A549 (cell line): Measurements from ENCODE around the gene ADAM30.

ENCODE experiments used
- CEBPB ChIP-seq, 2 experiments: fragments of >200 bp in 1 of 2; sonication (Bioruptor Twin) in 1 of 2; formaldehyde crosslinking in 1 of 2; IDR thresholded peaks; 2 replicates each; pipeline ENCODE4 v1.6.1; 2012 to 2016
- FOSL2 ChIP-seq, 2 experiments: fragments of 450-650 bp in 1 of 2; fragments of >200 bp in 1 of 2; sonication (Bioruptor Twin) in 1 of 2; formaldehyde crosslinking; IDR thresholded peaks; 2 replicates each; pipeline versions ENCODE4 v1.5.0 to v1.6.1; 2016 to 2020; ENCODE audit warnings: mild to moderate bottlenecking in 1 of 2, moderate library complexity in 1 of 2
- POLR2A ChIP-seq: IDR thresholded peaks from 2 replicates; pipeline ENCODE4 v1.6.1; 2012; ENCODE audit warnings: mild to moderate bottlenecking, low read length
- RAD21 ChIP-seq, 2 experiments: fragments of >200 bp in 1 of 2; sonication (Bioruptor Twin) in 1 of 2; formaldehyde crosslinking in 1 of 2; IDR thresholded peaks in 1 of 2; conservative IDR thresholded peaks in 1 of 2; 2 replicates in 1 of 2; 3 replicates in 1 of 2; pipeline ENCODE4 v1.6.1; 2012 to 2018; ENCODE audit warnings: inconsistent platforms in 1 of 2
- RFX5 ChIP-seq: fragments of 450-650 bp; IDR thresholded peaks from 2 replicates; pipeline ENCODE4 v1.7.1; 2014; ENCODE audit warnings: antibody characterized with exemption, mild to moderate bottlenecking, moderate library complexity
- TF ChIP-seq, protein P1 (sequence below): fragments of >200 bp; sonication (Bioruptor Twin); formaldehyde crosslinking; IDR thresholded peaks from 3 replicates; pipeline ENCODE4 v1.5.1; 2016

DNA sequence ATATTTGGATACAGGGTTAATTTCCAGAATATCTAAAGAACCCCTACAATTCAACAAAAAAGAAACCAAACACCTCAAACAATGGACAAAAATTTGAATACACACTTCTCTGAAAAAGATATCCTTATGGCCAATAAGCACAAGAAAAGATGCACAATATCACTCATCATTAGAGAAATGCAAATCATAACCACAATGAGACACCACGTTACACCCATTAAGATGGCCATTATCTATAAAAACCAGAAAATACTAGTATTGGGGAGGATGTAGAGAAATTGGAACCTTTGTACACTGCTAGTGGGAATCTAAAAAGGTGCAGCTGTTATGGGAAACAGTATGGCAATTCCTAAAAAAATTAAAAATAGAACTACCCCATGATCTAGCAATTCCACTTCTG, 4.9 kb downstream of the ADAM30 start:
- TF ChIP-seq FOSL2 (IDR thresholded peaks at IDR 0.05) (no peak), FOSL2 (CRISPR knock-in tag; IDR thresholded peaks at IDR 0.05) (no peak), RAD21 (conservative IDR thresholded peaks at IDR 0.05 in 1 of 2, IDR thresholded peaks at IDR 0.05 in 1 of 2) (no peak), RFX5 (no peak), CEBPB (IDR thresholded peaks at IDR 0.05) (no peak), POLR2A (no peak)
- TF ChIP-seq, protein P1, sequence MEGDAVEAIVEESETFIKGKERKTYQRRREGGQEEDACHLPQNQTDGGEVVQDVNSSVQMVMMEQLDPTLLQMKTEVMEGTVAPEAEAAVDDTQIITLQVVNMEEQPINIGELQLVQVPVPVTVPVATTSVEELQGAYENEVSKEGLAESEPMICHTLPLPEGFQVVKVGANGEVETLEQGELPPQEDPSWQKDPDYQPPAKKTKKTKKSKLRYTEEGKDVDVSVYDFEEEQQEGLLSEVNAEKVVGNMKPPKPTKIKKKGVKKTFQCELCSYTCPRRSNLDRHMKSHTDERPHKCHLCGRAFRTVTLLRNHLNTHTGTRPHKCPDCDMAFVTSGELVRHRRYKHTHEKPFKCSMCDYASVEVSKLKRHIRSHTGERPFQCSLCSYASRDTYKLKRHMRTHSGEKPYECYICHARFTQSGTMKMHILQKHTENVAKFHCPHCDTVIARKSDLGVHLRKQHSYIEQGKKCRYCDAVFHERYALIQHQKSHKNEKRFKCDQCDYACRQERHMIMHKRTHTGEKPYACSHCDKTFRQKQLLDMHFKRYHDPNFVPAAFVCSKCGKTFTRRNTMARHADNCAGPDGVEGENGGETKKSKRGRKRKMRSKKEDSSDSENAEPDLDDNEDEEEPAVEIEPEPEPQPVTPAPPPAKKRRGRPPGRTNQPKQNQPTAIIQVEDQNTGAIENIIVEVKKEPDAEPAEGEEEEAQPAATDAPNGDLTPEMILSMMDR: no peak
